Right lung (tissue), 5 donors: ENCODE measurements around the gene POLDIP3. TPM values are rescaled to one million over a fixed set of nuclear protein-coding genes. Genes with fewer than 3 reads are reported as not detected.
A peak's percentile ranks its signal among the peaks of the same experiment; 100 is the strongest.
"Not testable (repeated sequence)": the region's sequence is repeated elsewhere in the genome, so short reads cannot be mapped to it uniquely, and the experiment has no call there.

Source experiments
- DNase-seq, 2 donors: peaks; one replicate each; pipeline ENCODE4 v3.0.0-alpha.2; 2013
- polyA plus RNA-seq, 5 donors: library from polyadenylated mRNA; unstranded; fragments of 120-200 nt; gene quantifications; one replicate each; pipeline versions ENCODE4 v1.2.1 to v1.2.3, GENCODE V29; 2013; ENCODE audit warnings: inconsistent platforms in 1 of 5, low replicate concordance in 1 of 5; ENCODE audit not compliant: insufficient read length in 5 of 5, insufficient read depth in 1 of 5

The POLDIP3 gene
- polyA plus RNA-seq, 5 donors, result 106 to 116 (median 111) TPM

- no peak for DNase-seq
These were observed 17.7 kb downstream of the POLDIP3 start for GRCh38 chr22:42596863-42597530.

DNA sequence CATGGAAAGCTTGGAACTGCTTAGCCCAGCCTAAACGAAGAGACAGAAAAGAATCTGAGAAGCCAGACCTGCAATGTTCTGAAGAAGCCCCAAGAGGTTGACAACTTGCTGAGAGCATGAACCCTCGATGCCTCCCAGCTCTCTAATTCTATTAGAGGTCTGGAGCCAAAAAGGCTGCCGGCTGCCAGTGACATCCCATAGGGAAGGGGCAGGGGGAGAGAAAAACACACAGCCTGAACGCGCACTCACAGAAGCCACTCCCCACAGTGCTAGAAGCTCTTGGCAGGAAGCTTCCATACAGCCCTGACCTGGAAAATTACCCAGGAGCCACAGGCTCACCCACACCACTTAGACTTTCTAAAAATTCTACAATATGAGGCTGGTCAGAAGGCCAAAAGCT is 18.3 kb downstream of the POLDIP3 start:
- DNase-seq, result no peak

DNA sequence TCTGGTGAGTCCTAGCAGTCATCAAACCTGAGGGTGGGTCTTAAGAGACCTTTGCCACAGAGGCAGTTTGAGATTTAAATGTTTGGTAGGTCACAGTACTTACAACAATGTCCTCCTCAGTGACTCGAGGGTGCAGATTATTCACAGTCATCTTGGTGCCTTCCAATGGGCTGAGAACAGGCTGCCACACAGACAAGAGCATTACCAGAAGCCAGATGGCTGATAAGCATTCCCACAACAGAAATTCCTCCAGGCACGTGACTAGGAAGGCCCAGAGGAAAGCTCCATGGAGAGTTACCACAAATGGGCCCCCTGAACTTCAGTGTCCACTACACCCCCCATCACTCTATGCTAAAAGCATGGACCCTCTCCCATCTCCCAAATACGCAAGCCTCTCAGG is 19.2 kb downstream of the POLDIP3 start:
- no peak for DNase-seq

GRCh38 chr22:42591987-42592386 is 22.7 kb downstream of the POLDIP3 start:
- no peak for DNase-seq

- no peak for DNase-seq
These were observed 27.0 kb downstream of the POLDIP3 start for GRCh38 chr22:42587588-42588175.

- DNase-seq, result no peak
These were observed 28.3 kb downstream of the POLDIP3 start for GRCh38 chr22:42586381-42586780.

GRCh38 chr22:42585096-42585495 is 29.6 kb downstream of the POLDIP3 start:
- no peak for DNase-seq

DNA sequence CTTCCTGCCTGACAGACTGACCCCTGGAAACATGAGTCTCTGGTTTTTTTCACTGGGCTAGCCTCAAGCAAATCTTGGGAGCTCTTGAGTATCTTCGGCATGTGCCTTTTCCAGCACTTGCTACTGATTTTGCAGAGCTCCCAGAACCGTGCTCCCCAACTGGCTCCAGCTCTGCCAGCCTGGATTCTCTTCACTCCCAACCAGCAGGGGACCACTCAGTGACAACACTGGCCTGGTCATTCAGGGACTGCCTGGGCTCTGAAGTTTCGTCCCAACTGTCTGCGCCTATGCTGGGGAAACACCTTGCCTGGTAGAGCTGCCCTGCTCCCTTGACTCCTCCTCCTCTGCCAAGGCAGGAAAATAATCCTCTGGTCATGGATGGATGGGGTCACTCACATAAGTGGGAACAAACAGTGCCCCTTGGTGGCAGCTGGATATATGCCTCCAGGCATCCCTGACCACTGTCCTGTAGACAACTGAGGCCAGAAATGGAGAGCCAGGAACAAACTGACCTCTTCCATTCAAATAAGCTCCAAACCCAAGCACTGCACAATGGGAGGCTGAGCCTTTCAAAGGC is 30.2 kb downstream of the POLDIP3 start:
- no peak for DNase-seq

DNA sequence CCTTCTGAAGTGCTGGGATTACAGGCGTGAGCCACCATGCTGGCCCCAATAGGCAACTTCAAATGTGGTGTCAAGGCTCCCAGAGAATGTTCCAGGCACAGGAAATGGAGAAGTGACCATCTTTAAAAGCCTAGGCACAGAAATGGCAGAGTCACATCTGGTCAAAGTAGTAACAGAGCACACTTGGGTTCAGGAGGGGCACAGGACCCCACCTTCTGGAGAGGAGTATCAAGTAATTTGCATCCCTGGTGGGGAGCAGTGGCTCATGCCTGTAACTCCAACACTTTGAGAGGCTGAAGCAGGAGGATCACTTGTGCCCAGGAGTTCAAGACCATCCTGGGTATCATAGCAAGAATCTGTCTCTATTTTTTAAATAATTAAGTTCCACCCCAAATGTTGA is 31.7 kb downstream of the POLDIP3 start:
- no peak for DNase-seq

DNA sequence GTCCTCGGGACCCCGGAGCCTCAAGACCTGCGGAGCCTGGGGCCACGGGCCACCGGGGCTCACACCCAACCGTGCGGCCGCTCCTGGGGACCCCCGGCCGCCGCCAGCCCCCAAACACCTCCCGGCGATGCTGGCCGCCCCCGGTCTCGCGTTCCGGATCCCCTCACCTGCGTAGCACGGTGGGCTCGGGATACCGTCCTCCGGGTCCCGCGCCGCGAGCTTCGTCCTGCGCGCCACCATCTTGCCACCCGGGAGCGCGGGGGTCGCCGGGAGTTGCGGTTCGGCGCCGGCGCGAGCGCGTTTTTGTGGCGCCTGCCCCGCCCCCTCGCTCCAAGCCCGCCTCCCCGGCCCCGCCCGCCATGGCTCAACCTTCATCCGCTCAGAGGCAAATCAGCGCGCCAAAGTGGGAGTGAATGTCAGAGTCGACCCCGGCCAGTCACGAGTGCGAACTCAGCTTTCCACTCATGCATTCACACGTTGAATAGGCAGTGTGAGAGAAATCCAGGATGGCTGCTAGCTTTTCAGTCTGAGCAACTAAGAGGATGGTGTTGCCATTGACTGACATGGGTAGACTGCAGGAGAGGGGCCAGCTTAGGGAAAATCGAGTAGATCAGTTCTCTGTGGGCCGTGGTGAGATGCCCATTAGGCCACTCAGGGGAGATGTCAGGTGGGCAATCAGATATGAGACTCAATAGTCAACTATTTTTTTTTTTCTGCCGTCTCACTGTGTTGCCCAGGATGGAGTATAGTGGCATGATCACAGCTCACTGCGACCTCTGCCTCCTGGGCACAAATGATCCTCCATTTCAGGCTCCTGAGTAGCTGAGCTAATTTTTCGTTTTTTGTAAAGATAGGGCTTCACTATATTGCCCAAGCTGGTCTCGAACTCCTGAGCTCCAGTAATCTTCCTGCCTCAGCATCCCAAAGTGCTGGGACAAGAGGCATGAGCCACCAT is 32.6 kb downstream of the POLDIP3 start:
- peak; percentile 77 for DNase-seq

GRCh38 chr22:42581194-42581761 is 33.4 kb downstream of the POLDIP3 start:
- DNase-seq, result not testable (repeated sequence)

DNA sequence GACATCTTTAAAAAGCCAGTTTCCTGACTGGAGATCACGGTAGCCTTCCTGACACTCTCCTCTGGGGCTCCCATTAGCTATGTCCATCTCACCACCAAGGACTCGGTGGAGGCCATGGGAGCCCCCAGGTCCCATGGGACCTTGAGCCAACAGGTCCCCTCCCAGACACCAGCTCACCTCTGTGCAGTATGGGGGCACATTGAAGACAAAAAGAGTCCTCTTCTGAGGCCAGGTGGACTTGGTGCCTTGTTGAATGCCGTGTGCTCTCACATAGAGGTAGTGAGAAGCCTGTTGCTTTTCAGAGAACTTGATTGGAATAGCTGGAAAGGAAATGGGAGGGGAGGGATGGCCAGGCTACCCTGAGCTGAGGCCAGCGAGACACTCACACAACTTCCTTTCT is 34.6 kb downstream of the POLDIP3 start:
- DNase-seq, result not testable (repeated sequence)

- DNase-seq, result no peak
These were observed 37.0 kb downstream of the POLDIP3 start for GRCh38 chr22:42577623-42578240.

DNA sequence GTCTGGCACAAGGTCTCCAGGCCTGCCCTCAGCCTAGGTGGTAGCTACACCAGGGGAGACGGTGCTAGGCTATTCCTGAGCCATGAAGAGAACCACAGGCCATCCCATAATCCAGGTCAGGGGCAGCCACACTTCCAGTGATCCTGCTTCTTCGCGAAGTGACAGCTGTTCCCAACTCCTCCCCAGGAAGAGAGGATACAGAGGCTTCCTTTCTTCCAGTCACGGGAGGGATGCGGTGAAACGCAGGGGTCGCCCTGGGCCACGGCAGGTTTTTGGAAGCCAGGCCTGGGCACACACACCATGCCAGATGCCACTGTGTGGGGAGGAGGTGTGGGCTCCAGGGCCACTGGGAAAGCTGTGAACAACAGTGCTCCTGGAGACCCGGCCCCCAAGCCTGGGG is 37.5 kb downstream of the POLDIP3 start:
- not testable (repeated sequence) for DNase-seq

DNA sequence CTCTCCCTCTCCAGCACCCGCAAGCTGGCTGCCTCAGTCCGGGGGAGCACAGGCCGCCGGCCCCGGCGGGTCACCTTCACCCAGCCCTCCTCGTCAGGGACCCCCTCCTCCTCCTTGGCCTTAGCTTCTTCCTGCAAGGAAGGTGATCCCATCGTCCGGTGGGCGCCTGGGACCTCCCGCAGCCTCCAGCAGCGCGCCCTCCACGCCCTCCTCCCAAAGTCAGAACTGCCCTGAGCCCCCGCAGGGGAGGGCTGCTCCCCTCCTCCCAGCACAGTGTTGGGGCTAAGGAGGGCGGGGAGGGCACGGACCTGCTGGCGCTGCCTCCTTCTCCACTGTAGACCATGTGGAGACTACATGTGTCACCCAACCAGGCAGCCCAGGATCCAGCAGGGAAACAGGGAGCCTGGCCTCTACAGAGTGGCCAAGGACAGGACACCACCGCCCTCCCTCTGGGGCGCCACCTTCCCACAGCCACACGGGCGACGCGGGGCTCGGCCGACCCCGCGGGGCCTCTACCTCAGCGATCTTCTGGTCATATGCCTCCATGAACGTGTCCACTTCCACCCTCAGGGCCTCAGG is 38.6 kb downstream of the POLDIP3 start:
- not testable (repeated sequence) for DNase-seq

- not testable (repeated sequence) for DNase-seq
These were observed 40.2 kb downstream of the POLDIP3 start for GRCh38 chr22:42574468-42574867.

GRCh38 chr22:42574046-42574445 is 40.6 kb downstream of the POLDIP3 start:
- not testable (repeated sequence) for DNase-seq

DNA sequence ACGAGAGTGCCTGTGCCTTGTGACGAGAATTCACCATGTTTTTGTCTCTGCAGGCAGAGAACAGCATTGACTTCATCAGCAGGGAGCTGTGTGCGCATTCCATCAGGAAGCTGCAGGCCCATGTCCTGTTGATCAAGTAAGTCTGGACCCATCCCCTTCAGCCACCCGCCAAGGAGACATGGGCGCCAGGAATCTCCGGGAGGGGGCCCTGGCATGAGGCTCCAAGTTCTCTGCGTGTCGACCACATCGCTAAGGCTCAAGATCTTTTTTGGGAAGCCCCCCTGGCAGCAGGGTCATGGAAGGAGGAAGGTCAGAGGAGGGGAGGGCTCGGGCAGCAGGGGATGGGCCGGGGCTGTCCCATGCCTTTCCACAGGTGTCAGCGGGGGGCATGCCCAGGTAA is 43.6 kb downstream of the POLDIP3 start:
- not testable (repeated sequence) for DNase-seq

DNA sequence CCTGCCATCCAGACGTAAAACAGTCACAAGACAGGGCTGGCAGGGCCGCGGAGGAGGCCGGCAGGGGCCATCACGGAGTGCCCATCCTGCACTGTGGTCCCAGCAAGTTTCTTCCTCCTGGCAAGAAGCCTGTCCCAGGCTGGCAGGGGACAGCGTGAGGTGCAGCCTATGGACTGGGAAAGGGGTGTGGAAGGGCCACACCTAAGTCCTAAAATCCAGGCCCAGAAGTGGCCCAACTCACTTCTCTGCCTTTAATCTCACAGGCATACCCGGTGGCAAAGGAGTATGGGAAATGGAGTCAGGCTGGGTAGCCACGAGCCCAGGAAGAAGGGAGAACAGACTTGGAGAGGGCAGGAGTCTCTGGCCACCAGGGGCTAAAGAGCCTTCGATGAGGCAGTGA is 44.1 kb downstream of the POLDIP3 start:
- DNase-seq, result not testable (repeated sequence)

- DNase-seq, result not testable (repeated sequence)
These were observed 46.7 kb downstream of the POLDIP3 start for GRCh38 chr22:42567950-42568349.

GRCh38 chr22:42565956-42566355 is 48.7 kb downstream of the POLDIP3 start:
- DNase-seq, result no peak
